Measurements from ENCODE around the gene PCDHAC1.

DNA sequence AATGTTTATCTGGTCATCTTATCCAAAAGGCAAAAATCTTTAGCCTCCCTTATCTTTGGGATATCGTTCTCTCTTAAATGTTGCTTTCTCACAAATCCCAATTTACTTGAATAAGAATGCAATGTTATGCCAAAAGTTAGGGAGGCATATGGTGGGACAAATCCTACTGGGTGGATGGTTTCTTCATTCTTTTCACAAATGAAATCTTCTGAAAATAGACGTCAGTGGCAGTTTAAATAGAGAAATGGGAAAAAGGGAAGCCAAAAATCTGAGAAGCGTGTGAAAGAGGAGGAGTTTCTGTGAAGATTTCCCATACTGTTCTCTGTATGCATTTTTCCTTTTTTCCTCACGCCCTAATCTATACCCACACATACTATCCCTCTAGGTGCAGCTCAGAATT, 2.5 kb upstream of the PCDHAC1 start:
- TF ChIP-seq, protein P1, sequence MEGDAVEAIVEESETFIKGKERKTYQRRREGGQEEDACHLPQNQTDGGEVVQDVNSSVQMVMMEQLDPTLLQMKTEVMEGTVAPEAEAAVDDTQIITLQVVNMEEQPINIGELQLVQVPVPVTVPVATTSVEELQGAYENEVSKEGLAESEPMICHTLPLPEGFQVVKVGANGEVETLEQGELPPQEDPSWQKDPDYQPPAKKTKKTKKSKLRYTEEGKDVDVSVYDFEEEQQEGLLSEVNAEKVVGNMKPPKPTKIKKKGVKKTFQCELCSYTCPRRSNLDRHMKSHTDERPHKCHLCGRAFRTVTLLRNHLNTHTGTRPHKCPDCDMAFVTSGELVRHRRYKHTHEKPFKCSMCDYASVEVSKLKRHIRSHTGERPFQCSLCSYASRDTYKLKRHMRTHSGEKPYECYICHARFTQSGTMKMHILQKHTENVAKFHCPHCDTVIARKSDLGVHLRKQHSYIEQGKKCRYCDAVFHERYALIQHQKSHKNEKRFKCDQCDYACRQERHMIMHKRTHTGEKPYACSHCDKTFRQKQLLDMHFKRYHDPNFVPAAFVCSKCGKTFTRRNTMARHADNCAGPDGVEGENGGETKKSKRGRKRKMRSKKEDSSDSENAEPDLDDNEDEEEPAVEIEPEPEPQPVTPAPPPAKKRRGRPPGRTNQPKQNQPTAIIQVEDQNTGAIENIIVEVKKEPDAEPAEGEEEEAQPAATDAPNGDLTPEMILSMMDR (IDR thresholded peaks at IDR 0.05; ENCODE audit: extremely low read depth in 1 of 2, insufficient read depth in 1 of 2, low read depth in 1 of 2, low read length in 2 of 2) = no peak
- TF ChIP-seq EZH2 (IDR thresholded peaks at IDR 0.05; ENCODE audit: borderline replicate concordance, low read depth, low read length, severe bottlenecking) (no peak), POLR2A (IDR thresholded peaks at IDR 0.05; ENCODE audit: low read depth, low read length) (no peak)

Measured in endothelial cell of umbilical vein (primary cell).